ENCODE data around the gene MNT.

Gene MNT

DNA sequence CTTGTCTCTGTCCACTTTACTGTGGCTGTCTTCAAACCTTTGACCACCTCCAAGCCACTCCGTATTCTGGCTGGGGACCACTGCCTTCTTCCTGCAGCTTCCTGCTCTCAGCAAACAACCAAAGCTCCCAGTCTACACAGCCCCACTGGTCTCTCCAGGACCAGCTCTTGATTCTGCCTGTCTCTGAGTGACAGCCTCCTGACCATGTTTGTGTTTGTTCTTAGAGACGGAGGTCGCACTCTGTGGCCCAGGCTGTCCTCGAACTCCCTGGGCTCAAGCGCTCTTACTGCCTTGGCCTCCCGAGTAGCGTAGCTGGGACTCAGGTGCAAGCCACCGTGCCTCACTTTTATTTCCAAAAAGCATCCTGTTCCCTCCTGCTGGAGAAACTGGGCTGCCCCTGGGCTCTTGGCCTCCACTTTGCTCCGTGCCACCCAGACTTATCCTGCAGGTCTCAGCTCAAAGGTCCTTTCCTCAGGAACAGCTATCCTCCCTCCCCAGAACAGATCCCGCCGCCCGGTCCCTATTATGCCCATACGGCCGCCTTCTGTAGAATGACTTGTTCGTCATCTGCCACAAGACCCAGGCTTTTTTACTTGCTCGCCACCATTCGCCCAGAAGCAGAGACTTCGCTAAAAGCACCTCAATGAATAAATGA is 9.1 kb downstream of the MNT start:
- peak overlapping the region; percentile 59 for H3K4me3 ChIP-seq (ENCODE audit: low read depth, low read length)
- TF ChIP-seq, protein P1, sequence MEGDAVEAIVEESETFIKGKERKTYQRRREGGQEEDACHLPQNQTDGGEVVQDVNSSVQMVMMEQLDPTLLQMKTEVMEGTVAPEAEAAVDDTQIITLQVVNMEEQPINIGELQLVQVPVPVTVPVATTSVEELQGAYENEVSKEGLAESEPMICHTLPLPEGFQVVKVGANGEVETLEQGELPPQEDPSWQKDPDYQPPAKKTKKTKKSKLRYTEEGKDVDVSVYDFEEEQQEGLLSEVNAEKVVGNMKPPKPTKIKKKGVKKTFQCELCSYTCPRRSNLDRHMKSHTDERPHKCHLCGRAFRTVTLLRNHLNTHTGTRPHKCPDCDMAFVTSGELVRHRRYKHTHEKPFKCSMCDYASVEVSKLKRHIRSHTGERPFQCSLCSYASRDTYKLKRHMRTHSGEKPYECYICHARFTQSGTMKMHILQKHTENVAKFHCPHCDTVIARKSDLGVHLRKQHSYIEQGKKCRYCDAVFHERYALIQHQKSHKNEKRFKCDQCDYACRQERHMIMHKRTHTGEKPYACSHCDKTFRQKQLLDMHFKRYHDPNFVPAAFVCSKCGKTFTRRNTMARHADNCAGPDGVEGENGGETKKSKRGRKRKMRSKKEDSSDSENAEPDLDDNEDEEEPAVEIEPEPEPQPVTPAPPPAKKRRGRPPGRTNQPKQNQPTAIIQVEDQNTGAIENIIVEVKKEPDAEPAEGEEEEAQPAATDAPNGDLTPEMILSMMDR (conservative IDR thresholded peaks at IDR 0.05; ENCODE audit: low read depth, low read length) = no peak
- no peak for DNase-seq (ENCODE audit: low read depth)

DNA sequence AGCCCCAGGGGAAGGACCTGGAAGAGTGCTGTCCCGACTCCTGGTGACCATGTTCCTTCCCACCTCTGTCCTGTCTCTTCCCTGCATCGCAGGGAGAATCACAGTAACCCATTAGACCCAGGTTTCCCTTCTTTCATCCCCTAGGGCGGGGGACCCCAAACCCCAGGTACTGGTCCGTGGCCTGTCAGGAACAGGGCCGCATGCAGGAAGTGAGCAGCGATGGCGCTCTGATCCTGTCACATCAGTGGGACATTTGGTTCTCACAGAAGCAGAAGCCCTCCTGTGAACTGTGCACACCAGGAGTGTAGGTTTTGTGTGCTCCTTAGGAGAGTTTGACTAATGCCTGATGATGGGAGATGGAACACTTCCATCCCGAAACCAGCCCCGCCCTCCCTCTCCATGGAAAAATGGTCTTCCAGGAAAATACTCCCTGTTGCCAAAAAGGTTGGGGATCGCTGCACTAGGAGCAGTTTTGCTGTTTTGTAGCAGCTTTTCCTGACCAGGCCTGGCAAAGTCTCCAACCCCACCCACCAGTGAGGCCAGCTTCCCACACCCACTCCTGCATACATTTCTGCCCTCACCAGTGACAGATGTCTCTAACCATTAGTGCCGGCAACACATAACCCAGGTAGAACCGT is 10.5 kb downstream of the MNT start:
- no peak overlapping the region for H3K4me3 ChIP-seq (ENCODE audit: low read depth, low read length)
- TF ChIP-seq, protein P1 (conservative IDR thresholded peaks at IDR 0.05; ENCODE audit: low read depth, low read length) = no peak
- no peak for DNase-seq (ENCODE audit: low read depth)

- TF ChIP-seq, protein P1 (conservative IDR thresholded peaks at IDR 0.05; ENCODE audit: low read depth, low read length) = no peak
- no peak for DNase-seq (ENCODE audit: low read depth)
- H3K4me3 ChIP-seq (ENCODE audit: low read depth, low read length) = no peak overlapping the region
Observed at GRCh38 chr17:2388683-2389055, 12.2 kb downstream of the MNT start.

- no peak for DNase-seq (ENCODE audit: low read depth)
- no peak overlapping the region for H3K4me3 ChIP-seq (ENCODE audit: low read depth, low read length)
- TF ChIP-seq, protein P1 (conservative IDR thresholded peaks at IDR 0.05; ENCODE audit: low read depth, low read length) = no peak
Observed at GRCh38 chr17:2388020-2388682, 12.7 kb downstream of the MNT start.

DNA sequence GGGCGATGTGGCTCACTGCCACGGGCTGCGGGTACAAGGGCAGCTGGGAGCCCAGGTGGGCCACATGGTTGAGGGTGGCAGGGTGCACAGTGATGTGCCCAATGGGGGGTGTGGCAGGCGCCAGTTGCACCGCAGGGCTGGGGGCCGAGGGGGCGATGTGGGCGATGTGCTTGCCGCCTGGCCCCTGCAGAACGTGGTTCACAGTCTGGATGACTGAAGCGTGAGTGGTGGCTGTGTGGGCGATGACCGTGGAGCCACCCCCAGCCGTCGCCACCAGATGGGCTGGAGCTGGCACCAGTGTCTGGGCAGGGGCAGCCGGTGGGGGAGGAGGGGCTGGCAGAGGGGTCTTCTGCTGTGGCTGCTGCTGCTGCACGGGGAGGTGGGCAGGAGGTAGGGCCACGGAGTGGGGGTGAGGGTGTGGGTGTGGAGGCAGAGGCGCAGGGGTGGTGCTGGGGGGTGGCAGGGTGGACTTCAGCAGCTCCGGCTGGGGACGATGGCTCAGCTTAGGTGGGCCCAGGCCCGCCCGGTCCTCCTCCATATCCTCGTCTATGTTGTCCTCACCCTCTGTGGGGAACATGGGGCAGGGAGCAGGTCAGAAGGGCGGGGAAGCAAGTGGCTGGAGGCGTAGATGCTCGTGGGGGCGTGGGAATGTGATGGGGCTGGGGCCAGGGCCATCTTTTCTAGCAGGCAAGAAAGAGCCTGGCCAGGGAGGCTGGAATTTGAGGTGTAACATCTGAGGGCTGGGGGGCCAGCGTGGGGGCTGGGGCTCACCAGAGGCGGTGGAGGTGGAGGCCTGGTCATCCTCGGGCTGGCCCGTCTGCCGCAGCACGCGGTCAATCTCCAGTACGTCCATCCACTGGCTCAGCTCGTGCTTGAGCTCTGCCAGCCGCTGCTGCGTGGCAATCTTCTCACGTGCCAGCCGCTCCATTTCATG is 13.5 kb downstream of the MNT start:
- DNase-seq (ENCODE audit: low read depth) = no peak
- H3K4me3 ChIP-seq (ENCODE audit: low read depth, low read length) = no peak overlapping the region
- TF ChIP-seq, protein P1 (conservative IDR thresholded peaks at IDR 0.05; ENCODE audit: low read depth, low read length) = no peak

DNA sequence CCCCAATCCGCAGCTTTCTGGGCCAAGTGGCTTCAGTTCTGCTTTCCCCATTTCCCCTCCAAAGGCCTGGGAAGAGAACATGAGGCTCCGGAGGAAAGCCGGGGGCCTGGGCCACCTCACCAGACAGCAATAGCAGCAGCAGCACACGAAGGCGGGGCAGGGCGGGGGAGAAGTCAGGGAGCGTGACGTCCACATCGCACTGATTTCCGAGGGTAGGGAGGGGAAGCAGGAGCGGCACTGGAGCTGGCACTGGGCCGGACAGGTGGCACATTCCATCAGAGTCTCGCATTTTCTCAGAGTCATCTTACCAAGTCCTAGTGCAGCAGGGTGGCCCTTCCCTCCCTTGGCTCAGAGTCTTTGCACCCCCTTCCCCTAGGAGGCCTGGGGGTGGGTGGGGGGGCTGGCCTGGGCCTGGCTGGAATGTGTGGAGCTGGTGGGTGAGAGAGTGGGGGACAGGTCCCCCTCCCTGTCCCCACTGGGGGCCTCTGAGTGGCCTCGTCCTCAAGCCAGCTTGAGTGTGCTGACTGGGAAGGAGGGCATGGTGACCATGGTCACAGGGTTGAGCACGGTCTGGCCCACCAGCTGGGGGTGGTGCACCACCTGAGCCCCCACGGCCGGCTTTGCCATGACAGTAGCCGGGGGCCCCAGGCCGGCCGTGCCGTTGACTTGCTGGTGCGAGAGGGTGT is 14.3 kb downstream of the MNT start:
- TF ChIP-seq, protein P1 (conservative IDR thresholded peaks at IDR 0.05; ENCODE audit: low read depth, low read length) = no peak
- no peak overlapping the region for H3K4me3 ChIP-seq (ENCODE audit: low read depth, low read length)
- DNase-seq (ENCODE audit: low read depth) = no peak

Measured in choroid plexus epithelial cell (primary cell).